Activated naive CD8-positive, alpha-beta T cell (primary cell): ENCODE data around the gene LRMDA.

ENCODE experiments used
- H3K27ac Mint-ChIP-seq: one replicate; pipeline ENCODE4 v1.8.0; 2021; ENCODE audit warnings: mixed read lengths
- H3K27me3 Mint-ChIP-seq: one replicate; pipeline ENCODE4 v1.8.0; 2021; ENCODE audit warnings: mixed read lengths
- H3K36me3 Mint-ChIP-seq: one replicate; pipeline ENCODE4 v1.8.0; 2021; ENCODE audit warnings: mixed read lengths
- H3K4me1 Mint-ChIP-seq: one replicate; pipeline ENCODE4 v1.8.0; 2021; ENCODE audit warnings: low read depth, mixed read lengths
- H3K4me3 Mint-ChIP-seq: one replicate; pipeline ENCODE4 v1.8.0; 2021; ENCODE audit warnings: mild to moderate bottlenecking, mixed read lengths
- H3K9me3 Mint-ChIP-seq: one replicate; pipeline ENCODE4 v1.8.0; 2021; ENCODE audit warnings: low read depth, mixed read lengths

LRMDA gene

DNA sequence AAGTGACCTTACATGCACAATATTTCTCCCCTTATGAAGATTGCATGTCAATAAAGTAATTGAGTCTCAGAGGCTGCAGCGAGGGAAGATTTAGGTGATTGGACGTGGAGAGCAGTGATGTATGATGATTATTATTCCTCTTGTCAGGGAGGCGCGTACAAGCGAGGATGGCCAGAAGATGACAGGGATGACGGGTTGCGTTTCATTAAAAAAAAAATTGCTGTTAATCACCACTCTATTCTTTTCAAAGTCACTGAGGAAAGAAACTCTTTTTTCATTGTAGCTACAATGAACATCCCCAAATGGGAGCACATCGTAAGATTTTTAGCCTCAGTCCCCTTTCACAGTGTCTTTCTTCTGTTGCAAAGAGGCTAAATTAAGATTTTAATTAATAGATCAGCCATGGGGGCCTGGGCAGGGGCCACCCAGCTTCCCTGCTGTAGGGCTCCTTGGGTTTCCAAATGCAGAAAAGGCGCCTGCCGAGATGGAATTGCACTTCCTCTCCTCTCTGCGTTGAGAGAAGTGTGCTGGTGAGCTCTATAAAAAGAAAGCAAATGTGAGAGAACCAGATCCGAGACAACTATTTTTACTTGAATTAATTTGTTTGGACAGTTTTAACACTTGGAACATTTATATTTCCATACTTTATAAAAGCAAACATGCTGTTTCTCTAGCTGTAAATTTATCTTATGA is 998.1 kb downstream of the LRMDA start:
- H3K4me3 Mint-ChIP-seq, result no peak overlapping the region
- H3K4me1 Mint-ChIP-seq, result no peaks in the 10 kb centered on the region
- peaks cover 3% of the 10 kb centered on the region for H3K9me3 Mint-ChIP-seq
- H3K27me3 Mint-ChIP-seq, result no peaks in the 10 kb centered on the region
- no peaks in the 10 kb centered on the region for H3K36me3 Mint-ChIP-seq
- H3K27ac Mint-ChIP-seq, result no peak overlapping the region

- H3K27me3 Mint-ChIP-seq, result no peaks in the 10 kb centered on the region
- no peak overlapping the region for H3K4me3 Mint-ChIP-seq
- no peak overlapping the region for H3K27ac Mint-ChIP-seq
- peaks cover 3% of the 10 kb centered on the region for H3K9me3 Mint-ChIP-seq
- no peaks in the 10 kb centered on the region for H3K4me1 Mint-ChIP-seq
- H3K36me3 Mint-ChIP-seq, result no peaks in the 10 kb centered on the region
These were observed 998.7 kb downstream of the LRMDA start for GRCh38 chr10:76430061-76430645.

DNA sequence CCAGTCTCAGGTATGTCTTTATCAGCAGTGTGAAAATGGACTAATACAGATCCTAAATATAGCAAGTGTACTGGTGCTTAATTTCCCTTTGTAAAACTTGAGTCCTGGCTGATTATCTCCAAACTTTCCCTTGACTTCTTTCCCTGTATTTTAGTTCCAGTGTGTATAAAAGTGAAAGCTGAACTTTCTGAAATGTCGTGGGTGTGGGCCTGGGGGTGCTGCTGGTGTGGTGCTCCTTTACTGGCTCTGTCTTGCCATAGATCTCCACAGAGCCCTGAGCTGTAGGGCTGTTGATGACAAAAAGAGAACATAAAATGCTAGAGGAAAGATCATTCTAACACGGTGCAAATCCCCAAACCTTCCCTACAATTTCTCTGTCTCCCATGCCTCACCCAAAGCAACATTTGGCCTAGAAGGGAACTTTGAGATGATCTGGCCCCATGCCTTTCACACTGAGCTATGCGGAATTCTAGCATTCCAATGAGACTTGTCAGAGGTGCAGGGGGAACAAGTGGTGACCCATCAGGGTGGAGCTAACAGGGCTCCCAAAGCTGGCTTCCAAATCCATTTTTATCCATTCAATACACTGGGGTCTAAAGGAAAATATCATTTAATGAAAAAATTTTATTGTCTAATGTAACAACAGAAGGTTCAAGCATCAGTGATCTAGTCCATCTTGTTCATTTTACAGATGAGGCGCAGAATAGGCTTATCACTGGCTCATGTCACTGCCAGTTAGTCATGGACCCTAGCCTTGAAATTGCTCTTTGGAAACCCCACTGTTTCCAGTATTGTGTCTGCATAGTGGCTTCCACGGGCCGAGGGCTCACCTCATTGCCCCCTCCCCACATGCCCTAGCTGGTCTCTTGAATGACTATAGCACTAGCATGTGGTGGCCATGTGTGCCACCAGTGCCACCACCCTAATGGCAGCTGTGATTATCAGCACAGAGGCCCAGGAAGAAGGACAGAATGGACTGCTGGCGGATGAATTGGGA is 1000.9 kb downstream of the LRMDA start:
- H3K4me3 Mint-ChIP-seq, result no peak overlapping the region
- H3K4me1 Mint-ChIP-seq, result no peaks in the 10 kb centered on the region
- no peaks in the 10 kb centered on the region for H3K27me3 Mint-ChIP-seq
- H3K27ac Mint-ChIP-seq, result no peak overlapping the region
- H3K36me3 Mint-ChIP-seq, result no peaks in the 10 kb centered on the region
- H3K9me3 Mint-ChIP-seq, result peaks cover 3% of the 10 kb centered on the region

DNA sequence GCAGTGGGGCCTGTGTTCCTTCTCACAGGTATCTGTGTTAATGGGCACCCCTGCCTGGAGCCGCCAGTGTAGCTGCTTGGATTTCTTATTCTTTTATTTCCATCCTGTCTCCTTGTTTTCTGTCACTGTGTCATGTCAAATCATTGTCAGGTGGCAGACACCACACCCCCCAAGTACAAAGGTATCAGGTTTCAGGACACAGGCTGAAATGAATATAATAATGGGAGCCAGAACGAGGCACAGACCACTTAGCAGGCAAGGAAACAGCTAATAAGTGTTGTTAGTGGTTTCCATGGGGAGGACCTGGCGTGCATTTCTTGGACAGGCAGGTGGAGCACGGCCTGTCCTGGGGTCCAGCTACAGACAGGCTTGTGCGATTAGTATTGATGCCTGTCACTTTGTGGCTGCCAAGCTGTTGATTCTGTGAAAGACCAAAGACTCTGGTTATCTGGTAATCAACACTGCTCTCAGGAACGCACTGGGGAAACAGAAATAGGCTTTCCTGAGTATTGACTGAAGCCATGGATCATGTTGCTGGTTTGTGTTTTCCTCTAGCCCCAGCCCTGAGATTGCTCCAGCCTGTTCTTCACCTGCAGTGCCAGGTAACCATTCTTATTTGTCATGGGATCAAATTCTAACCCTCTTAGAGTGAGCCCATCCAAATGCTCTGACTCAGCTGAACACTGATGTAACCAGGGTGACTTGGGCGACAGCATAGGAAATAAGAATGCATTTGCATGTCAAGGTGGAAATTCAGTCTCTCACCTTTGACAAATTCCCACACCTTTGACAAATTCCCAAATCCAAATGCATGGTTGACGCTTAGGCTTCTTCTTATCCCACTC is 1002.0 kb downstream of the LRMDA start:
- Mint-ChIP-seq H3K27ac (no peak overlapping the region), H3K36me3 (no peaks in the 10 kb centered on the region), H3K9me3 (no peaks in the 10 kb centered on the region), H3K4me1 (no peaks in the 10 kb centered on the region), H3K4me3 (no peak overlapping the region), H3K27me3 (no peaks in the 10 kb centered on the region)

GRCh38 chr10:76435157-76435556 is 1003.7 kb downstream of the LRMDA start:
- Mint-ChIP-seq H3K4me3 (no peak overlapping the region), H3K9me3 (no peaks in the 10 kb centered on the region), H3K27ac (no peak overlapping the region), H3K27me3 (no peaks in the 10 kb centered on the region), H3K36me3 (no peaks in the 10 kb centered on the region), H3K4me1 (no peaks in the 10 kb centered on the region)

DNA sequence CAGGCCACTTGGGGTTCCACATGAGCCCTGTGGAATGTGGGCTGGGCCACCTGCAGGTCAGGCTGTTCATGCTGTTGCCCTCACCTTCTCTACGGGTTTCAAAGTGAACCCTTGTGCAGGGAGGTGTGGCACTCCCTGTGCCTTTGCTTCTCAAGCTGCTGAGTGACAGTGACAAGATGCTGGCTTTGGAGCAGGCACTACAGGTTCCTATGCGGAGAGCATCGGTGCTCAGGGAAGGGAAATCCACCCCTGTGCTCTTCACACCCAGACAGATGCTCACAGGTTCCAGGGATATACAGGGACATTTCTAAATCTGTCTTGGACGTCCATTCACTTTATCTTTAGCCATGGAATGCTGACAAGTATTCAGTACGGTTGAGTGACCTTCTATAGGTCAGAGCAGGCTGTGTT is 1005.0 kb downstream of the LRMDA start:
- Mint-ChIP-seq H3K27me3 (no peaks in the 10 kb centered on the region), H3K4me3 (no peak overlapping the region), H3K36me3 (no peaks in the 10 kb centered on the region), H3K27ac (no peak overlapping the region), H3K4me1 (no peaks in the 10 kb centered on the region), H3K9me3 (no peaks in the 10 kb centered on the region)

- H3K4me1 Mint-ChIP-seq, result no peaks in the 10 kb centered on the region
- H3K9me3 Mint-ChIP-seq, result no peaks in the 10 kb centered on the region
- H3K36me3 Mint-ChIP-seq, result no peaks in the 10 kb centered on the region
- H3K4me3 Mint-ChIP-seq, result no peak overlapping the region
- H3K27ac Mint-ChIP-seq, result no peak overlapping the region
- H3K27me3 Mint-ChIP-seq, result no peaks in the 10 kb centered on the region
These were observed 1005.6 kb downstream of the LRMDA start for GRCh38 chr10:76436981-76437380.

- H3K36me3 Mint-ChIP-seq, result no peaks in the 10 kb centered on the region
- H3K4me1 Mint-ChIP-seq, result no peaks in the 10 kb centered on the region
- H3K27ac Mint-ChIP-seq, result no peak overlapping the region
- no peaks in the 10 kb centered on the region for H3K9me3 Mint-ChIP-seq
- no peaks in the 10 kb centered on the region for H3K27me3 Mint-ChIP-seq
- no peak overlapping the region for H3K4me3 Mint-ChIP-seq
These were observed 1009.0 kb downstream of the LRMDA start for GRCh38 chr10:76440426-76440825.

GRCh38 chr10:76442113-76442512 is 1010.7 kb downstream of the LRMDA start:
- H3K36me3 Mint-ChIP-seq, result no peaks in the 10 kb centered on the region
- H3K27me3 Mint-ChIP-seq, result no peaks in the 10 kb centered on the region
- H3K9me3 Mint-ChIP-seq, result no peaks in the 10 kb centered on the region
- H3K4me3 Mint-ChIP-seq, result no peak overlapping the region
- H3K27ac Mint-ChIP-seq, result no peak overlapping the region
- H3K4me1 Mint-ChIP-seq, result no peaks in the 10 kb centered on the region

DNA sequence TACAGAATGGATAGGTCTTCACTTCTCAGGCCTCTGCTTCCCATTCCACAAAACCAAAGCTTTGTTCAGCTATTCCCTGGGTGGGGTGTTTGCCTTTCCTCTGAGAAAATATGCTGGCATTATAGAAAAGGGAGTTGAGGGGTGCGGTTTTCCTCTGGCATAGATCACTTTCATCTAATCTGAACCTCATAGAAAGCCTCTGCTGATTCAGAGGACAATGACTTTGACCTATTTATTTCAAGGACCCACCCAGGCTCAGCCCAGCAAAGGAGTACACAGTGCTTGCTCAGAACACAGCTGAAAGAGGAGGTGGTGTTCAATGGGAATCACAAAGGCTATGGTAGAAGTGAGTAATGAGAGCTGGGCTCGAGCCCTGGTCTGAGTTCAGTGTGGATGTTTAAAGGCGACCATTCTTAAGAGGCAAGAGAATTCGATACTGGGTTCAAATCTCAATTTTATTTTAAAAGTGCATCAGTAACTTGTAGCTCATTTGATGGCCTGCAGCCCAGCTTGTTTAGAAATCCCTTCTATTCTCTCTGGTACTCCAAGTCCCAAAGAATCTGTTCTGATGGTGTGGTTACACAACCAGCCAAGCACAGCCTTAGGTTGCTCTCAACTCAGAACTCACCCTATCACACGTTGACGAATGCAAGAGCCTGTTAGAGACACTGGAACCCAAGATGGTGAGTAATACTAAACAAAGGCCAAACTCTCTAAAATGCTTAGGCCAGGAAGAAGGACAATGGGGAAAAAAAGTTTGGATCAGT is 1012.8 kb downstream of the LRMDA start:
- no peaks in the 10 kb centered on the region for H3K36me3 Mint-ChIP-seq
- no peaks in the 10 kb centered on the region for H3K9me3 Mint-ChIP-seq
- H3K4me3 Mint-ChIP-seq, result no peak overlapping the region
- H3K4me1 Mint-ChIP-seq, result no peaks in the 10 kb centered on the region
- H3K27ac Mint-ChIP-seq, result no peak overlapping the region
- H3K27me3 Mint-ChIP-seq, result no peaks in the 10 kb centered on the region

GRCh38 chr10:76447578-76447977 is 1016.2 kb downstream of the LRMDA start:
- no peaks in the 10 kb centered on the region for H3K36me3 Mint-ChIP-seq
- no peaks in the 10 kb centered on the region for H3K9me3 Mint-ChIP-seq
- no peaks in the 10 kb centered on the region for H3K27me3 Mint-ChIP-seq
- H3K27ac Mint-ChIP-seq, result no peak overlapping the region
- no peak overlapping the region for H3K4me3 Mint-ChIP-seq
- no peaks in the 10 kb centered on the region for H3K4me1 Mint-ChIP-seq

- peaks cover 3% of the 10 kb centered on the region for H3K27me3 Mint-ChIP-seq
- no peaks in the 10 kb centered on the region for H3K9me3 Mint-ChIP-seq
- H3K36me3 Mint-ChIP-seq, result no peaks in the 10 kb centered on the region
- no peak overlapping the region for H3K4me3 Mint-ChIP-seq
- H3K27ac Mint-ChIP-seq, result no peak overlapping the region
- no peaks in the 10 kb centered on the region for H3K4me1 Mint-ChIP-seq
These were observed 1020.5 kb downstream of the LRMDA start for GRCh38 chr10:76451911-76452310.

- Mint-ChIP-seq H3K27ac (no peak overlapping the region), H3K9me3 (no peaks in the 10 kb centered on the region), H3K36me3 (no peaks in the 10 kb centered on the region), H3K4me1 (no peaks in the 10 kb centered on the region), H3K4me3 (no peak overlapping the region), H3K27me3 (peaks cover 3% of the 10 kb centered on the region)
These were observed 1021.9 kb downstream of the LRMDA start for GRCh38 chr10:76453332-76453731.

DNA sequence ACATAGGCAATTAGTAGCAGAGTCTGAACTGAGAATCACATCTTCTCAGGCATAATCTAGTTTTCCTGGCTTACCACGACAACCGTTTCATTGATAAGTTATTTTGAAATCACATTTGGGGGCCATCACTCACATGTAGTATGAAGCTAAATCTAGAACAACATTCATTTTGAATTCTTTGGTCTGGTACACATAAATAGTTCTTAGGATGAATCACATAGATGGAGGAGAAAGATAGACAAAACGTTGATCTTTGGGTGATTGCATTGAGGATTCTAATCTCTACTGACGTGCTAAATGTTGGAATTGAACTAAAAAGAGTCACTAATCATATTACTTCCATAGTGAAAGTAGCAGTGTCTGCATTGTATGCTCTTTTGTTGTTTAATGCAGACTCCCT is 1022.6 kb downstream of the LRMDA start:
- Mint-ChIP-seq H3K27me3 (peaks cover 3% of the 10 kb centered on the region), H3K36me3 (no peaks in the 10 kb centered on the region), H3K27ac (no peak overlapping the region), H3K4me3 (no peak overlapping the region), H3K9me3 (no peaks in the 10 kb centered on the region), H3K4me1 (no peaks in the 10 kb centered on the region)
